ENCODE data around the gene FSTL5.
"Not testable (repeated sequence)": the region's sequence is repeated elsewhere in the genome, so short reads cannot be mapped to it uniquely, and the experiment has no call there.

FSTL5 gene

GRCh38 chr4:162117051-162117450, 46.7 kb downstream of the FSTL5 start:
- H3K27ac ChIP-seq, result no peak overlapping the region
- H3K36me3 ChIP-seq (ENCODE audit: insufficient read depth, low read length), result no peaks in the 10 kb centered on the region
- TF ChIP-seq POLR2AphosphoS5 (IDR thresholded peaks at IDR 0.05; ENCODE audit: borderline replicate concordance, low read depth, low read length), result no peak
- TF ChIP-seq EZH2 (IDR thresholded peaks at IDR 0.05), result no peak
- no peak for TF ChIP-seq FOXP2 (optimal IDR thresholded peaks at IDR 0.05; ENCODE audit: control extremely low read depth, extremely low read length, insufficient read depth)
- H3K9ac ChIP-seq (ENCODE audit: insufficient read length), result no peak overlapping the region
- H3K4me3 ChIP-seq, result no peak overlapping the region
- no peaks in the 10 kb centered on the region for H3K9me3 ChIP-seq (ENCODE audit: low read depth, low read length)
- DNase-seq (ENCODE audit: low read depth, low spot score), result no peak

- H3K27ac ChIP-seq, result no peak overlapping the region
- H3K9ac ChIP-seq (ENCODE audit: insufficient read length), result no peak overlapping the region
- no peak for TF ChIP-seq POLR2AphosphoS5 (IDR thresholded peaks at IDR 0.05; ENCODE audit: borderline replicate concordance, low read depth, low read length)
- TF ChIP-seq EZH2 (IDR thresholded peaks at IDR 0.05), result no peak
- TF ChIP-seq FOXP2 (optimal IDR thresholded peaks at IDR 0.05; ENCODE audit: control extremely low read depth, extremely low read length, insufficient read depth), result no peak
These were observed 47.6 kb downstream of the FSTL5 start for GRCh38 chr4:162116095-162116779.

GRCh38 chr4:162115333-162115732, 48.5 kb downstream of the FSTL5 start:
- no peaks in the 10 kb centered on the region for H3K9me3 ChIP-seq (ENCODE audit: low read depth, low read length)
- H3K27ac ChIP-seq, result no peak overlapping the region
- TF ChIP-seq EZH2 (IDR thresholded peaks at IDR 0.05), result no peak
- no peak for TF ChIP-seq POLR2AphosphoS5 (IDR thresholded peaks at IDR 0.05; ENCODE audit: borderline replicate concordance, low read depth, low read length)
- TF ChIP-seq FOXP2 (optimal IDR thresholded peaks at IDR 0.05; ENCODE audit: control extremely low read depth, extremely low read length, insufficient read depth), result no peak

More at GRCh38 chr4:162116095-162116779, 47.6 kb downstream of the FSTL5 start:
- no peak for DNase-seq (ENCODE audit: low read depth, low spot score)
- Histone ChIP-seq H3K4me3 (no peak overlapping the region), H3K9me3 (ENCODE audit: low read depth, low read length) (no peaks in the 10 kb centered on the region), H3K36me3 (ENCODE audit: insufficient read depth, low read length) (no peaks in the 10 kb centered on the region)

GRCh38 chr4:162111078-162111477, 52.7 kb downstream of the FSTL5 start:
- no peak overlapping the region for H3K9ac ChIP-seq (ENCODE audit: insufficient read length)
- TF ChIP-seq FOXP2 (optimal IDR thresholded peaks at IDR 0.05; ENCODE audit: control extremely low read depth, extremely low read length, insufficient read depth) (no peak), POLR2AphosphoS5 (IDR thresholded peaks at IDR 0.05; ENCODE audit: borderline replicate concordance, low read depth, low read length) (no peak)
- no peak overlapping the region for H3K27ac ChIP-seq
- DNase-seq (ENCODE audit: low read depth, low spot score), result no peak
- H3K9me3 ChIP-seq (ENCODE audit: low read depth, low read length), result no peaks in the 10 kb centered on the region
- no peak overlapping the region for H3K4me3 ChIP-seq
- H3K36me3 ChIP-seq (ENCODE audit: insufficient read depth, low read length), result no peaks in the 10 kb centered on the region

More at GRCh38 chr4:162115333-162115732, 48.5 kb downstream of the FSTL5 start:
- no peak overlapping the region for H3K9ac ChIP-seq (ENCODE audit: insufficient read length)
- H3K36me3 ChIP-seq (ENCODE audit: insufficient read depth, low read length), result no peaks in the 10 kb centered on the region
- H3K4me3 ChIP-seq, result no peak overlapping the region
- DNase-seq (ENCODE audit: low read depth, low spot score), result no peak

- no peak for TF ChIP-seq EZH2 (IDR thresholded peaks at IDR 0.05)
- no peak for TF ChIP-seq FOXP2 (optimal IDR thresholded peaks at IDR 0.05; ENCODE audit: control extremely low read depth, extremely low read length, insufficient read depth)
- TF ChIP-seq POLR2AphosphoS5 (IDR thresholded peaks at IDR 0.05; ENCODE audit: borderline replicate concordance, low read depth, low read length), result no peak
- Histone ChIP-seq H3K36me3 (ENCODE audit: insufficient read depth, low read length) (no peaks in the 10 kb centered on the region), H3K27ac (no peak overlapping the region), H3K9me3 (ENCODE audit: low read depth, low read length) (no peaks in the 10 kb centered on the region), H3K4me3 (no peak overlapping the region), H3K9ac (ENCODE audit: insufficient read length) (no peak overlapping the region)
- no peak for DNase-seq (ENCODE audit: low read depth, low spot score)
These were observed 59.2 kb downstream of the FSTL5 start for GRCh38 chr4:162104459-162105124.

- H3K36me3 ChIP-seq (ENCODE audit: insufficient read depth, low read length); DNase-seq (ENCODE audit: low read depth, low spot score); H3K4me3 ChIP-seq; H3K9ac ChIP-seq (ENCODE audit: insufficient read length); H3K27ac ChIP-seq; H3K9me3 ChIP-seq (ENCODE audit: low read depth, low read length): not testable (repeated sequence)
These were observed 59.9 kb downstream of the FSTL5 start for GRCh38 chr4:162103908-162104307.

GRCh38 chr4:162102713-162103112, 61.1 kb downstream of the FSTL5 start:
- TF ChIP-seq FOXP2 (optimal IDR thresholded peaks at IDR 0.05; ENCODE audit: control extremely low read depth, extremely low read length, insufficient read depth) (no peak), EZH2 (IDR thresholded peaks at IDR 0.05) (no peak), POLR2AphosphoS5 (IDR thresholded peaks at IDR 0.05; ENCODE audit: borderline replicate concordance, low read depth, low read length) (no peak)
- Histone ChIP-seq H3K9me3 (ENCODE audit: low read depth, low read length) (no peaks in the 10 kb centered on the region), H3K36me3 (ENCODE audit: insufficient read depth, low read length) (no peaks in the 10 kb centered on the region), H3K9ac (ENCODE audit: insufficient read length) (no peak overlapping the region), H3K27ac (no peak overlapping the region), H3K4me3 (no peak overlapping the region)
- DNase-seq (ENCODE audit: low read depth, low spot score), result no peak

GRCh38 chr4:162101337-162101736, 62.5 kb downstream of the FSTL5 start:
- H3K36me3 ChIP-seq (ENCODE audit: insufficient read depth, low read length), result no peaks in the 10 kb centered on the region
- no peak overlapping the region for H3K4me3 ChIP-seq
- TF ChIP-seq FOXP2 (optimal IDR thresholded peaks at IDR 0.05; ENCODE audit: control extremely low read depth, extremely low read length, insufficient read depth), result no peak
- TF ChIP-seq POLR2AphosphoS5 (IDR thresholded peaks at IDR 0.05; ENCODE audit: borderline replicate concordance, low read depth, low read length), result no peak
- TF ChIP-seq EZH2 (IDR thresholded peaks at IDR 0.05), result no peak
- no peak overlapping the region for H3K9ac ChIP-seq (ENCODE audit: insufficient read length)
- no peak overlapping the region for H3K27ac ChIP-seq
- H3K9me3 ChIP-seq (ENCODE audit: low read depth, low read length), result no peaks in the 10 kb centered on the region
- DNase-seq (ENCODE audit: low read depth, low spot score), result no peak
